GM18502 (cell line): ENCODE results near the gene CCDC27.

Source experiments
- ATAC-seq: cut with Tn5 transposase; IDR thresholded peaks from one replicate; pipeline ENCODE4 v1.9.1; 2021; ENCODE audit warnings: mild to moderate bottlenecking; ENCODE audit not compliant: unreplicated experiment, poor library complexity

Gene CCDC27

GRCh38 chr1:3749512-3749911, 2.7 kb upstream of the CCDC27 start:
- no peak for ATAC-seq

DNA sequence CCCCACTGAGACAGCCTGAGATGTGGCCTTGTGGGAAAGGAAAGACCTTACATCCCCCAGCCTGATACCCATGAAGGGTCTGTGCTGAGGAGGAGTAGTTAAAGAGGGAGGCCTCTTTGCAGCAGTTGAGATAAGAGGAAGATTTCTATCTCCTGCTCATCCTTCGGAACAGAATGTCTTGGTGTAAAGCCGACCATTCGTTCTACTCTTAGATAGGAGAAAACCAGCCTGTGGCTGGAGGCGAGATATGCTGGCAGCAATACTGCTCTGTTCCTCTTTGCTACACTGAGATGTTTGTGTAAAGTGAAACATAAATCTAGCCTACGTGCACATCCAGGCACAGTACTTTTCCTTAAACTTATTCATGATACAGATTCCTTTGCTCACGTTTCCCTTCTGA, 1.5 kb upstream of the CCDC27 start:
- no peak for ATAC-seq

DNA sequence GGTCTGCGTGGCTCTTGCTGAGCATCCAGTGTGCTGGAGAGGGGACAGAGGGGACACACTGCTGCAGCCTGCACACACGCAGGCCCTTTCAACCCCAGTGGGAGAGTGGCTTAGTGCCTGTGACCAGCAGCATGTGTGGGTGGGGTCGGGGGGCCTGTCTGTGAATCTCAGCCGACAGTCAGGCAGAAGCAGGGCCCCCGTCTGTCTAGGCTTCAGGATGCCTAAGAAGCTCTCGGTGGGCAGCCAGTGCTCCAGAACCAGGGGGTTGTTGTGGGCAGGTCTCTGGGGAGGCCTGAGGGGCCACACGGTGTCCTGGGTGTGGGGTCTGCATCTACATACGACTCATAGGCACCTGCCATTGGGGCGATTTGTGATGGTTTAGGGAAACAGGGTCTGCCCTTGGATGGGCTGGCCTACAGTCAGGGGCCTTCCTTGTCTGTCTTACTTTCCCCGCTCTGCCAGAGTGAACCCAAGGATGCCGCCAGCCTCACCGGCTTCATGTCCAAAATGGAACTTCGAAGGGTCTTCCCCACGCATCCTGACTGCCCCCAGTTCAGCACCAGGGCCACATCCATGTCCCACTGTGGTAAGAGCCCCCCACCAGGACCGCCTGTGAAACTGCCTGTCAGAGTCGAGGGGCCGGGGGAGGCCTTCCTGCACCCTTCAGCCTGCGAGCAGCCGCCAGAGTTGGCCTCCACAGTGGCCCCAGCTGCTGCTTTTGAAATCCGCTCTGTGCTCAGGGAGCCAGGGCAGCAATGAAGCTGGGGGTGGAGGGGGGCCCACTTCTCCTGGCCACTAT, 1.6 kb downstream of the CCDC27 start:
- ATAC-seq: no peak

- ATAC-seq: no peak
These were observed 4.1 kb downstream of the CCDC27 start for GRCh38 chr1:3756394-3756793.

DNA sequence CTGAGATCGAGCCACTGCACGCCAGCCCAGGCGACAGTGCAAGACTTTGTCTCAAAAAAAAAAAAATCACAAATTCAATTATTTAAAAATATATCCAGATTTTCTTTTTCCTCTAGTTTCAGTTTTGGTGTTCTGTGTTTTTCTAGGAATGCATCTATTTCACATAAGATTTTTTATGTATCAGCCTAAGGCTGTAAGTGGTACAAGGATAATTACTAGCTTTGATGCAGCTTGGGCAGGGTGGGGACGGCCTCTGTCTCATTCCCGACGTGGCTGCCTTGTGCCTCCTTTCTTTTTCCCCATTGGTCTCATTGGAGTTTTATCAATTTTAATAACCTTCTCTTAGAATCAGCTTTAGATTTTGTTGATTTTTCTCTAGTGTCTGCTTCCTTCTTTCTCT, 6.9 kb downstream of the CCDC27 start:
- no peak for ATAC-seq

GRCh38 chr1:3759796-3760195, 7.5 kb downstream of the CCDC27 start:
- ATAC-seq: no peak

DNA sequence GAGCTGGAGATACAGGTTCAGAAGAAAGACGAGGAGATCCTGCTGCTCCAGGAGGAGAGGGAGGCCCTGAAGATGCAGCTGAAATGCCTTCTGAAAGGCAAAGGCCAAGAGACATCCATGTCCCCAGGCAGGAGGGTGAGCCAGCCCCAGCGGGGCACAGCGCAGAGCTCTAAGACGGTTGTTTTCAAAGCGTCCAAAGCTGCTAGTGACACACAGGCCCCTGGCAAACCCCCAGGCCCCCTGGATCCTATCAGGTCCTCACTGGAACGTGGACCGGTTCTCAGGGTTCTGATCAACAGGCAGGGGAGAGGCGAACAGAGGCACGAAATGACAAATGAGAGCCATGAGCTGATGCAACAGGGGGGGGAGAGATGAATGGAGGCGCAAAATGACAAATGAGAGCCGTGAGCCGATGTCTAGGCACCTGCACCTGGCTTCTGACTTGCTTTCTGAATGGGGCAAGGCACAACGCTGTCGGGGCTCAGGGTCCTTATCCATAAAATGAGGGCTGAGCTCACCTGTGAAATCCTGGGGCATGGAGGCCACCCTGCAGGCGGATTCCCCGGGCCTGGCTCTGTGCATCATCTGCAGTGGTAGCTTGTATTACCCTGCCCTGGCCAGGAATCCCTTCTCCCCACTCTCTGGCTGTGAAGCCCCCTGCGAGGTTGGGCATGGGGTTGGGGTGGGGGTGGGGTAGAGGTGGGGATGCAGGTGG, 9.2 kb downstream of the CCDC27 start:
- no peak for ATAC-seq

DNA sequence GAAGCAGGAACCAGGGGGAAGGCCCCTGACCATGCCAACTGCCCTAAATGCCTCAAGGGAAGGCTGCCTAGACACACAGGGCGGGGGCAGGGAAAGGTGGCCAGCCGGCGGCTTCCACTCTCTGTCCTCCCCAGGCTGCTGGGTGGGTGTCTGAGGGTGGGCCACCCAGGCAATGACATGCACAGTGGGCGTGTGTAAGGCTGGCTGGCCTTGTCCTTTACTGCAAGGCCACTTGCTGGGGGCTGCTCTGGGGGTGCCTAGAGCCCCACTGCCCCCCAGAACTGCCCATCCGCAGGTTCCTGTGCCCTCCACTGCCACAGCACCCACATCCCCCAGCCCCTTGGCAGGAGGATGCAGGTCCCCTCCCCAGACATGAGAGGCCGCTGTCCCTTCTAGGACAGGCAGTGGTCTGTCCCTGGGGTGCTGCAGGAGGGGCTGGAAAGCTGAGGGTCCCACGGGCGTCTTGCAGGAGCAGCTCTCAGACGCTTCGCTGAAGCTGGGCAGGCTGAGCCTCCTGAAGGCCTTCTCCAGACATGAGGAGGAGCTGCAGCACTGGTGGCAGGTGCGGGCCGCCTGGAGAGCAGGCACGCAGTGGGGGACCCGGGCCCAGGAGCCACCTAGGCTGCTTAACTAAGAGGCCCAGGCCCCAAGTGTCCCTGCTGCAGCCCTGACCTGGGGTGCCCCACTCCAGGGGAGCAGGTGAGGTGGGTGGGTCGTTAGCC, 10.1 kb downstream of the CCDC27 start:
- no peak for ATAC-seq

- no peak for ATAC-seq
These were observed 10.6 kb downstream of the CCDC27 start for GRCh38 chr1:3762873-3763228.

- no peak for ATAC-seq
These were observed 11.3 kb downstream of the CCDC27 start for GRCh38 chr1:3763351-3764125.

DNA sequence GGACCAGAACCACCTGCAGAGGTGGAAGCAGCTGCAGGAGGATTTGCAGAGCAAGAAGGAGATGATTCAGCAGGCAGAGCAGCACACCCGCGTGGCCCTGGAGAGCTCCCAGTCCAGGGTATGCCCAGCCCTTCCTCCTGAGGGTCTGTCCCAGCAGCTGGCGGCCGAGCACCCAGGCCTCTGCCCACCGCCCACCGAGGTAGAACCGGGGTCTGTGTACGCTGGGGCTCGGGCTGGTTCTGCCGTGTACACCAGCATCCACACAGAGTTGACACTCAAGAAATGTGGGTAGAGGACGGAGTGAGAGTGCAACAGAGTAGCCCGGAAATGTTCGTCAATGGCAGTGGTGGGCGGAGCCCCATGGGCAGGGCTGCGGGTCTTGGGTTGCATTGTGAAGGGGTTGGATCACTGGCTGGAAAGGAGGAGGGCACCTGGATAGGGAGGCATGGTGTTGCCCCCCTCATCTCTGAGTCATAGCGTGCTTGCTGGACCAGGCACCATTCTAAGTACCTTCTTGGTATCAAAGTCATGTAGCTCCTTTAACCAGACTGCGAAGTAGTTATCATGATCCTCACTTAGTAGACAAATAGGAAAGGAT, 15.2 kb downstream of the CCDC27 start:
- ATAC-seq: no peak

DNA sequence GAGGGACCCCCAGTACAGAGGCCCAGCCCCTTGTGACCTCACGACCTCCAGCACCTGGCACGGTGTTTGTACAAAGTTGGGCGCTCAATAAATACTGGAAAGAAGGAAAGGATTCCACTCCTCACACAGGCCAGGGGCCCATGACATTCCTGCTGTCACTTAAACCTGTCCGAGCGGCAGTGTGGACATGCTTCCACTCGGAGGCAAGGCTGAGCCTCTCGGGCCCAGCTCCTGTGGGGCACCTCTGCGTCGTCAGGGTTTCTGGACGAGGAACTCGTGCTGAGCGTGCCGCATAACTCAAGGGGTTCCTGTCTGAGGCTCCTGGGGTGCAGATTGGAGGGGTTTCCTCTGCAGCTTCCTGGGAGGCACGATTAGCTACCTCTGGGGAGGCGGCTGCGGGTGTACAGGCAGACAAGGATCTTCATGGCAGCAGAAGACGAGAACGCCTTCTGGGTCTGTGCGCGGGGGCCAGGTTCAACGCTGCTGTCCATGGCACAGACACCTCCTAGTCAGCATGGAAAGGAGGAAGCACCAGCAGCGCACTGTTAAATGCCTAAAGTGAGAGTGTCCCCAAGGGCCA, 16.7 kb downstream of the CCDC27 start:
- ATAC-seq: no peak

GRCh38 chr1:3770047-3770765, 18.0 kb downstream of the CCDC27 start:
- no peak for ATAC-seq

- no peak for ATAC-seq
These were observed 19.1 kb downstream of the CCDC27 start for GRCh38 chr1:3771108-3772026.

DNA sequence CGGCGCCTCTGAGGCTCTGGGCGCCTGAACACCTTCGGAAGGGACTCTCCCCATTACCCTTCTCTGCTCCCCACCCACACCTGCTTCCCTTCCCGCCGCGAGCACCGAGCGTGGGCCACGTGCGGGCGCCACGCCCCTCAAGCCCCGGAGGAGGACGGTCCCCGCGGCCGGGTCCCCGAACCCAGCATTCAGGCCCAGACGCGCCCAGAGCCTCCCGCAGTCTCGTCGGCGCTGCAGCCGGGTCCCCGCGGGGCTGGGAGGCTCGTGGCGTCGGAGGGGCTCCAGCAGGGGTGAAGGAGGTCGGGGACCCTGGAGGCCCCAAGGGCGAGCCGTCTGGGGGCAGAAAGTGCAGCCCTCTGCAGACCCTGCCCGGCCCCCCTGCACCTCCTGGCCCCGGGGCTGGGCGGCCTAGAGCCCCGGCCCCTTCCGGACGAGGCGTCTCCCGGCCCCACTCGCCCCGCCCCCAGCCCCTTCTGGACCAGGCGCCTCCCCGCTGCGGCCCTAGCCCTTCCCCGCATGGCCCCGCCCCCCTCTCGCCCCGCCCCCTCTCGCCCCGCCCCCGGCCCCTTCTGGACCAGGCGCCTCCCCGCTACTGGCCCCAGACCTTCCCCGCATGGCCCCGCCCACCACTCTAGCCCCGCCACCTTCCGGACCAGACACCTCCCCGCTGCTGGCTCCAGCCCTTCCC, 19.9 kb downstream of the CCDC27 start:
- peak; percentile 61 for ATAC-seq

DNA sequence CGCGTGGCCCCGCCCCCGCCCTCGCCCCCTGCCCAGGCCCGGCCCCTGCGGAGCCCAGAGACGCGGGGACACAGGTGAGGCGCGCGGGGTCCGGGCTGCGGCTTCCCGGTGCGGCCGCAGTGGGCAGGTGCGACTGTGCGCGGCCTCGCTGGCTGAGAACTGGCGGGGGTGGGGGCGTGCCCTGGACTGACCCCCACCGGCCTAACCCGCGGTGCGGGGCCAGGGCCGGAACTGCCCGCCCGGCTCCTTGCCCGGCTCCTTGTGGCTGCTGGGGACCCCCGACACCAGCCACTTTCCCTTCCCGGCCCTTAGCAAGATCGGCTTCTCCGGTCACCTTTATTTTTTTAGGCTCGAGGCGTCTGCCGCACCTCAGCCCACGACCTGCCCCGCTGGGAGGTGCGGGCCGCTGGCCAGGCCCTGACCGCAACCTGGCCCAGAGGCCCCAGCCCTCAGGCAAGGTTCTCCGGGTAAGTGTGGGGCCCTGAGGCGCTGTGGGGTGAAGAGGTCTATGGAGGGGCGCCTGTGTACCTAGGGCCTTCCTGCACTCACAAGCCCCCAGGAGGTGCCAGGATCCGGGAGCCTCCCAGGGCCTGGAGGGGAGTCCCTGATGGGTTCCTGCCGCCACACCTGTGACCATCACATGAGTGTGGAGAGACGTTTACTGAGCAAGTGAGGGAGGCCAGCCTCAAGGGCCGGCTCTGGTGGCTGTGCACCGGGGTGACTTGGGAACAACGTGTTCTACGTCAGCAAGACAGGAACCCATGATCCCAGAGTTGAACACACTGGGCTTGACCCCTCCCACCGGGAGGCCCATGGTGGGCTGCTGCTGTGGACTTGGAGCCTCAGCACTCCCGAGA, 20.7 kb downstream of the CCDC27 start, which contains the start of gene SMIM1:
Gene SMIM1 (plus strand): TSS at position 35 of the 857 bp plus-strand sequence. CDS start 2,625 bp downstream, outside the sequence.
- ATAC-seq: no peak
